HCT116 (cell line): Measurements from ENCODE around the gene PPP1R10. TPM values are rescaled to one million over a fixed set of nuclear protein-coding genes. Genes with fewer than 3 reads are reported as not detected.
A peak's percentile ranks its signal among the peaks of the same experiment; 100 is the strongest.

ENCODE experiments used
- ATAC-seq: fragments of 200-7000 bp; cut with Tn5 transposase; 2 replicates; pipeline ENCODE4 v1.9.1; 2020; ENCODE audit warnings: mild to moderate bottlenecking, moderate library complexity
- BruUV-seq: library from RNA; stranded (reverse); fragments of 400-500 nt; replicated peaks from 2 replicates; lab custom pipeline; 2021; lab: Mats Ljungman, UMichigan
- CTCF ChIA-PET: fragments of 300-600 bp; sonication (Branson Sonifier 250); formaldehyde crosslinking; loops from one replicate; lab custom pipeline; 2021; ENCODE audit warnings: antibody characterized with exemption; lab: Charles Lee
- POLR2A ChIA-PET: fragments of 300-600, 350-600 bp; sonication (Branson Sonifier 250); formaldehyde crosslinking; loops from one replicate; lab custom pipeline; 2021; ENCODE audit warnings: antibody characterized with exemption; lab: Charles Lee
- RAD21 ChIA-PET, 2 experiments: fragments of 300-600 bp; sonication (Branson Sonifier 250); formaldehyde crosslinking; loops; one replicate each; lab custom pipeline; 2023; ENCODE audit warnings: low total read pairs in 2 of 2; ENCODE audit not compliant: uncharacterized antibody in 2 of 2, unreplicated experiment in 2 of 2, low non-redundant PET in 1 of 2; lab: Charles Lee
- DNase-seq: peaks from one replicate; pipeline ENCODE4 v3.0.0-alpha.2; 2010; ENCODE audit warnings: low read depth, low spot score
- H2AFZ ChIP-seq: fragments of 200-600 bp; shearing (Covaris generic), sonication (generic); 2 replicates; pipeline ENCODE4 v1.6.1; 2017; ENCODE audit warnings: low read depth, mixed run types, mixed read lengths, antibody characterized with exemption, low read length; ENCODE audit not compliant: poor library complexity, severe bottlenecking
- H3K27ac ChIP-seq: 2 replicates; pipeline ENCODE4 v1.5.1; 2012; ENCODE audit warnings: low read depth, low read length
- H3K27me3 ChIP-seq: fragments of 200-600 bp; sonication (generic); 2 replicates; pipeline ENCODE4 v1.6.1; 2016; ENCODE audit warnings: mixed run types, low read length, mixed read lengths; ENCODE audit not compliant: insufficient read depth
- H3K36me3 ChIP-seq, 2 experiments: fragments of 200-500 bp in 1 of 2; fragments of 200-600 bp in 1 of 2; sonication (Bioruptor generic) in 1 of 2; sonication (generic) in 1 of 2; 2 replicates each; pipeline versions ENCODE4 v1.5.1 to v1.6.1; 2014 to 2016; ENCODE audit warnings: low read length in 2 of 2, inconsistent platforms in 1 of 2, mixed read lengths in 1 of 2, mixed run types in 1 of 2; ENCODE audit not compliant: insufficient read depth in 2 of 2, control insufficient read depth in 1 of 2
- H3K4me1 ChIP-seq, 2 experiments: fragments of 200-600 bp in 1 of 2; sonication (generic) in 1 of 2; 2 replicates each; pipeline versions ENCODE4 v1.5.1 to v1.6.1; 2012 to 2017; ENCODE audit warnings: low read length in 2 of 2, inconsistent platforms in 1 of 2, mild to moderate bottlenecking in 1 of 2, mixed read lengths in 1 of 2, mixed run types in 1 of 2, moderate library complexity in 1 of 2; ENCODE audit not compliant: insufficient read depth in 2 of 2, control insufficient read depth in 1 of 2
- H3K4me2 ChIP-seq: fragments of 200-600 bp; sonication (generic); 2 replicates; pipeline ENCODE4 v1.6.1; 2017; ENCODE audit warnings: mixed run types, low read length, mixed read lengths
- H3K4me3 ChIP-seq, 2 experiments: fragments of 200-600 bp in 1 of 2; sonication (generic) in 1 of 2; replicated peaks in 1 of 2; 2 replicates each; pipeline ENCODE4 v1.5.1; 2011 to 2016; ENCODE audit warnings: low read length in 2 of 2, control low read depth in 1 of 2, low read depth in 1 of 2, mild to moderate bottlenecking in 1 of 2, mixed read lengths in 1 of 2, mixed run types in 1 of 2
- H3K79me2 ChIP-seq: fragments of 200-600 bp; sonication (generic); 2 replicates; pipeline ENCODE4 v1.6.1; 2017; ENCODE audit warnings: mild to moderate bottlenecking, mixed run types, low read length, moderate library complexity, mixed read lengths; ENCODE audit not compliant: insufficient read depth
- H3K9ac ChIP-seq: fragments of 200-600 bp; sonication (generic); 2 replicates; pipeline ENCODE4 v1.6.1; 2016; ENCODE audit warnings: low read length, mixed read lengths
- H3K9me2 ChIP-seq: fragments of 200-600 bp; sonication (generic), shearing (Covaris generic); 2 replicates; pipeline ENCODE4 v1.6.1; 2017; ENCODE audit warnings: mixed run types, mild to moderate bottlenecking, moderate library complexity; ENCODE audit not compliant: insufficient read depth
- H3K9me3 ChIP-seq, 2 experiments: fragments of 200-500 bp in 1 of 2; fragments of 200-600 bp in 1 of 2; sonication (Bioruptor generic) in 1 of 2; sonication (generic) in 1 of 2; 2 replicates each; pipeline ENCODE4 v1.6.1; 2014 to 2017; ENCODE audit warnings: low read length in 2 of 2, mixed read lengths in 2 of 2, inconsistent platforms in 1 of 2, low read depth in 1 of 2, mild to moderate bottlenecking in 1 of 2, mixed run types in 1 of 2, moderate library complexity in 1 of 2; ENCODE audit not compliant: control insufficient read depth in 1 of 2, insufficient read depth in 1 of 2
- H4K20me1 ChIP-seq: fragments of 200-600 bp; sonication (generic), shearing (Covaris generic); 2 replicates; pipeline ENCODE4 v1.6.1; 2017; ENCODE audit warnings: mixed run types, mild to moderate bottlenecking, moderate library complexity; ENCODE audit not compliant: insufficient read depth
- CBX3 ChIP-seq: IDR thresholded peaks from 2 replicates; pipeline ENCODE4 v1.6.1; 2012; ENCODE audit warnings: low read depth
- CEBPB ChIP-seq: IDR thresholded peaks from 2 replicates; pipeline ENCODE4 v1.6.1; 2012; ENCODE audit warnings: low read depth
- EGR1 ChIP-seq: IDR thresholded peaks from 2 replicates; pipeline ENCODE4 v1.6.1; 2012; ENCODE audit warnings: low read depth
- ELF1 ChIP-seq: IDR thresholded peaks from 2 replicates; pipeline ENCODE4 v1.6.1; 2012; ENCODE audit warnings: low read depth, borderline replicate concordance
- EZH2 ChIP-seq: fragments of 200-600 bp; sonication (generic); IDR thresholded peaks from 2 replicates; pipeline ENCODE4 v1.6.1; 2017; ENCODE audit warnings: antibody characterized with exemption, mixed run types
- EZH2phosphoT487 ChIP-seq: fragments of 200-600 bp; IDR thresholded peaks from 2 replicates; pipeline ENCODE4 v1.6.1; 2018; ENCODE audit warnings: antibody characterized with exemption, borderline replicate concordance
- FOSL1 ChIP-seq: IDR thresholded peaks from 2 replicates; pipeline ENCODE4 v1.6.1; 2012; ENCODE audit warnings: low read depth
- JUND ChIP-seq: IDR thresholded peaks from 2 replicates; pipeline ENCODE4 v1.6.1; 2012
- POLR2A ChIP-seq: IDR thresholded peaks from 2 replicates; pipeline ENCODE4 v1.7.0; 2011; ENCODE audit warnings: borderline replicate concordance; ENCODE audit not compliant: insufficient read depth, insufficient read length; ENCODE audit errors: extremely low read depth
- POLR2AphosphoS5 ChIP-seq: IDR thresholded peaks from 2 replicates; pipeline ENCODE4 v1.6.1; 2011; ENCODE audit warnings: mild to moderate bottlenecking, low read depth, low read length, moderate library complexity
- RAD21 ChIP-seq: IDR thresholded peaks from 2 replicates; pipeline ENCODE4 v1.6.1; 2012; ENCODE audit warnings: low read depth, mild to moderate bottlenecking
- SIN3A ChIP-seq: IDR thresholded peaks from 2 replicates; pipeline ENCODE4 v1.6.1; 2012; ENCODE audit warnings: low read depth
- SP1 ChIP-seq: IDR thresholded peaks from 2 replicates; pipeline ENCODE4 v1.6.1; 2012; ENCODE audit warnings: low read depth
- TCF7L2 ChIP-seq: IDR thresholded peaks from 2 replicates; pipeline ENCODE4 v1.7.0; 2011; ENCODE audit warnings: borderline replicate concordance, inconsistent platforms; ENCODE audit not compliant: insufficient read depth, insufficient read length; ENCODE audit errors: extremely low read depth
- ZFX ChIP-seq: fragments of 450-650 bp; IDR thresholded peaks from 2 replicates; pipeline ENCODE4 v1.6.1; 2017
- ZNF274 ChIP-seq: fragments of 200-500 bp; sonication (Bioruptor generic); IDR thresholded peaks from 2 replicates; pipeline ENCODE4 v1.6.1; 2014; ENCODE audit warnings: mild to moderate bottlenecking, low read depth, low read length, inconsistent platforms
- intact Hi-C: fragments of 100-400 bp; cut with micrococcal nuclease; formaldehyde crosslinking; loops from 2 replicates; pipeline ENCODE4 v1.10.0; 2022
- total RNA-seq: library from RNA; stranded (reverse); gene quantifications from one replicate; pipeline ENCODE4 v1.2.1, GENCODE V29; 2021; ENCODE audit not compliant: unreplicated experiment
- TF ChIP-seq, protein P1 (sequence below), 3 experiments: fragments of 200-600 bp in 1 of 3; sonication (generic) in 1 of 3; IDR thresholded peaks in 2 of 3; conservative IDR thresholded peaks in 1 of 3; 2 replicates each; pipeline ENCODE4 v1.5.1; 2012 to 2017; ENCODE audit warnings: low read depth in 2 of 3, low read length in 2 of 3, antibody characterized with exemption in 1 of 3, borderline replicate concordance in 1 of 3, control low read depth in 1 of 3, mild to moderate bottlenecking in 1 of 3, mixed read lengths in 1 of 3, mixed run types in 1 of 3, moderate library complexity in 1 of 3; ENCODE audit not compliant: insufficient read depth in 1 of 3
- TF ChIP-seq, protein P2 (sequence below): IDR thresholded peaks from 2 replicates; pipeline ENCODE4 v1.6.1; 2012
- TF ChIP-seq, protein P3 (sequence below): IDR thresholded peaks from 2 replicates; pipeline ENCODE4 v1.6.1; 2012; ENCODE audit warnings: low read depth
- TF ChIP-seq, protein P4 (sequence below): IDR thresholded peaks from 2 replicates; pipeline ENCODE4 v1.6.1; 2011; ENCODE audit warnings: mild to moderate bottlenecking, low read length, moderate library complexity; ENCODE audit not compliant: insufficient replicate concordance; ENCODE audit errors: extremely low read depth

The PPP1R10 gene
- total RNA-seq, 1 experiment from 2014 or later, result 104 TPM

DNA sequence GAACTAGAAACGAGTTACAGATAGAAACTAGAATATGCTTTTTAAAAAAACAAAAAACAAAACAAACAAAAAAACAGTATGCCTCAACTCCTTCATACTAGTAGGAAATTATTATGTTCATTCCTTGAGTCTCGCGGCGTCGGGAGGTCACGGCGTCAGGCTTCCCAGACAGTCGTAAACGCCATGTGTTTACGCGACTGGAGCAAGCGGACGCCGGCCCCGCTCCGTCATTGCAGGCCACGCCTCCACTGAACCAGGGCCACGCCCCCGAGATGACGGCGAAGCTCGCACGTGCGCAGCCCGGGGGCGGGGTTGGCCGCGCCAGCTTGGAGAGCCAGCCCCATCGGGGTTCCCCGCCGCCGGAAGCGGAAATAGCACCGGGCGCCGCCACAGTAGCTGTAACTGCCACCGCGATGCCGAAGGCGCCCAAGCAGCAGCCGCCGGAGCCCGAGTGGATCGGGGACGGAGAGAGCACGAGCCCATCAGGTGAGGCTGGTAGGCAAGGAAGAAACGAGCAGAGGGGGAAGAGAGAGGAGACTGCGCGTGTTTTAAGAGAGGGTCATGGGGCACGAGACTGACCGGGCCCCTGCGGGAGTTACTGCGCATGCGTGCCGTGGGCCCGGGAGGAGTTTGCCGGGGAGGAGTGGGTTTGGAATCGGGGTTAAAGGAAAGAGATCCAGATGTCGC lies 45.8 kb downstream of the PPP1R10 start, which contains the start of gene ABCF1:
TSS of gene ABCF1 (plus strand) at position 368 of the 687 bp plus-strand sequence. CDS start at position 414, 46 bp downstream.
- Histone ChIP-seq H3K4me2 (peak within 1 kb of the TSS; percentile 88), H3K9me2 (no peaks in the 10 kb centered on the region), H4K20me1 (peaks cover 12% of the 10 kb centered on the region; the same call in 1 of the 2 replicates), H3K27ac (peak within 1 kb of the TSS; percentile 72), H2AFZ (peak within 1 kb of the TSS; percentile 24), H3K36me3 (peaks cover 2 to 12% of the 10 kb centered on the region in 2 experiments; a peak in 3 of 4 replicates), H3K4me1 (peaks cover 9 to 29% of the 10 kb centered on the region in 2 experiments), H3K9me3 (no peaks in the 10 kb centered on the region), H3K4me3 (peak within 1 kb of the TSS; percentile 66 to 97), H3K79me2 (peaks cover 49% of the 10 kb centered on the region), H3K27me3 (no peaks in the 10 kb centered on the region), H3K9ac (peak within 1 kb of the TSS; percentile 85)
- RAD21 ChIA-PET, result no interaction called here
- no TSS peak for BruUV-seq
- CTCF ChIA-PET, result interaction anchor here (0.6 to 1.3 kb wide), 3 partner anchors 26 to 30 kb away, joined by 3 to 6 read pairs (median 3); no protein-coding TSS in a partner anchor
- ATAC-seq (peak; percentile 92), DNase-seq (peak; percentile 93)
- intact Hi-C loops, result loop anchor here (1.0 kb wide), 1 partner anchor 15 kb away; the partner anchor contains the start of gene GNL1
- POLR2A ChIA-PET, result interaction anchor here (1.0 to 1.1 kb wide), 5 partner anchors 15 to 45 kb away, joined by 3 to 12 read pairs (median 6); partner anchors contain the start of genes GNL1 and PRR3
- TF ChIP-seq, protein P1, sequence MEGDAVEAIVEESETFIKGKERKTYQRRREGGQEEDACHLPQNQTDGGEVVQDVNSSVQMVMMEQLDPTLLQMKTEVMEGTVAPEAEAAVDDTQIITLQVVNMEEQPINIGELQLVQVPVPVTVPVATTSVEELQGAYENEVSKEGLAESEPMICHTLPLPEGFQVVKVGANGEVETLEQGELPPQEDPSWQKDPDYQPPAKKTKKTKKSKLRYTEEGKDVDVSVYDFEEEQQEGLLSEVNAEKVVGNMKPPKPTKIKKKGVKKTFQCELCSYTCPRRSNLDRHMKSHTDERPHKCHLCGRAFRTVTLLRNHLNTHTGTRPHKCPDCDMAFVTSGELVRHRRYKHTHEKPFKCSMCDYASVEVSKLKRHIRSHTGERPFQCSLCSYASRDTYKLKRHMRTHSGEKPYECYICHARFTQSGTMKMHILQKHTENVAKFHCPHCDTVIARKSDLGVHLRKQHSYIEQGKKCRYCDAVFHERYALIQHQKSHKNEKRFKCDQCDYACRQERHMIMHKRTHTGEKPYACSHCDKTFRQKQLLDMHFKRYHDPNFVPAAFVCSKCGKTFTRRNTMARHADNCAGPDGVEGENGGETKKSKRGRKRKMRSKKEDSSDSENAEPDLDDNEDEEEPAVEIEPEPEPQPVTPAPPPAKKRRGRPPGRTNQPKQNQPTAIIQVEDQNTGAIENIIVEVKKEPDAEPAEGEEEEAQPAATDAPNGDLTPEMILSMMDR (IDR thresholded peaks at IDR 0.05 in 2 of 3, conservative IDR thresholded peaks at IDR 0.05 in 1 of 3; ENCODE audit: borderline replicate concordance in 1 of 3, insufficient read depth in 1 of 3, low read depth in 2 of 3, low read length in 2 of 3), result no peak
- peak; percentile 48 for TF ChIP-seq POLR2A
- no peak for TF ChIP-seq FOSL1
- no peak for TF ChIP-seq CEBPB
- TF ChIP-seq EZH2phosphoT487, result no peak
- TF ChIP-seq SP1, result peak; percentile 78
- TF ChIP-seq ZNF274, result no peak
- TF ChIP-seq CBX3, result peak; percentile 79
- TF ChIP-seq, protein P2, sequence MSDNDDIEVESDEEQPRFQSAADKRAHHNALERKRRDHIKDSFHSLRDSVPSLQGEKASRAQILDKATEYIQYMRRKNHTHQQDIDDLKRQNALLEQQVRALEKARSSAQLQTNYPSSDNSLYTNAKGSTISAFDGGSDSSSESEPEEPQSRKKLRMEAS, result peak; percentile 99
- TF ChIP-seq ELF1, result peak; percentile 44; the same call in 1 of the 2 replicates
- TF ChIP-seq, protein P3, sequence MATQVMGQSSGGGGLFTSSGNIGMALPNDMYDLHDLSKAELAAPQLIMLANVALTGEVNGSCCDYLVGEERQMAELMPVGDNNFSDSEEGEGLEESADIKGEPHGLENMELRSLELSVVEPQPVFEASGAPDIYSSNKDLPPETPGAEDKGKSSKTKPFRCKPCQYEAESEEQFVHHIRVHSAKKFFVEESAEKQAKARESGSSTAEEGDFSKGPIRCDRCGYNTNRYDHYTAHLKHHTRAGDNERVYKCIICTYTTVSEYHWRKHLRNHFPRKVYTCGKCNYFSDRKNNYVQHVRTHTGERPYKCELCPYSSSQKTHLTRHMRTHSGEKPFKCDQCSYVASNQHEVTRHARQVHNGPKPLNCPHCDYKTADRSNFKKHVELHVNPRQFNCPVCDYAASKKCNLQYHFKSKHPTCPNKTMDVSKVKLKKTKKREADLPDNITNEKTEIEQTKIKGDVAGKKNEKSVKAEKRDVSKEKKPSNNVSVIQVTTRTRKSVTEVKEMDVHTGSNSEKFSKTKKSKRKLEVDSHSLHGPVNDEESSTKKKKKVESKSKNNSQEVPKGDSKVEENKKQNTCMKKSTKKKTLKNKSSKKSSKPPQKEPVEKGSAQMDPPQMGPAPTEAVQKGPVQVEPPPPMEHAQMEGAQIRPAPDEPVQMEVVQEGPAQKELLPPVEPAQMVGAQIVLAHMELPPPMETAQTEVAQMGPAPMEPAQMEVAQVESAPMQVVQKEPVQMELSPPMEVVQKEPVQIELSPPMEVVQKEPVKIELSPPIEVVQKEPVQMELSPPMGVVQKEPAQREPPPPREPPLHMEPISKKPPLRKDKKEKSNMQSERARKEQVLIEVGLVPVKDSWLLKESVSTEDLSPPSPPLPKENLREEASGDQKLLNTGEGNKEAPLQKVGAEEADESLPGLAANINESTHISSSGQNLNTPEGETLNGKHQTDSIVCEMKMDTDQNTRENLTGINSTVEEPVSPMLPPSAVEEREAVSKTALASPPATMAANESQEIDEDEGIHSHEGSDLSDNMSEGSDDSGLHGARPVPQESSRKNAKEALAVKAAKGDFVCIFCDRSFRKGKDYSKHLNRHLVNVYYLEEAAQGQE, result no peak
- TF ChIP-seq SIN3A, result peak; percentile 97
- TF ChIP-seq, protein P4, sequence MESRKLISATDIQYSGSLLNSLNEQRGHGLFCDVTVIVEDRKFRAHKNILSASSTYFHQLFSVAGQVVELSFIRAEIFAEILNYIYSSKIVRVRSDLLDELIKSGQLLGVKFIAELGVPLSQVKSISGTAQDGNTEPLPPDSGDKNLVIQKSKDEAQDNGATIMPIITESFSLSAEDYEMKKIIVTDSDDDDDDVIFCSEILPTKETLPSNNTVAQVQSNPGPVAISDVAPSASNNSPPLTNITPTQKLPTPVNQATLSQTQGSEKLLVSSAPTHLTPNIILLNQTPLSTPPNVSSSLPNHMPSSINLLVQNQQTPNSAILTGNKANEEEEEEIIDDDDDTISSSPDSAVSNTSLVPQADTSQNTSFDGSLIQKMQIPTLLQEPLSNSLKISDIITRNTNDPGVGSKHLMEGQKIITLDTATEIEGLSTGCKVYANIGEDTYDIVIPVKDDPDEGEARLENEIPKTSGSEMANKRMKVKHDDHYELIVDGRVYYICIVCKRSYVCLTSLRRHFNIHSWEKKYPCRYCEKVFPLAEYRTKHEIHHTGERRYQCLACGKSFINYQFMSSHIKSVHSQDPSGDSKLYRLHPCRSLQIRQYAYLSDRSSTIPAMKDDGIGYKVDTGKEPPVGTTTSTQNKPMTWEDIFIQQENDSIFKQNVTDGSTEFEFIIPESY, result no peak
- TF ChIP-seq EZH2, result no peak
- TF ChIP-seq JUND, result no peak
- peak; percentile 88 for TF ChIP-seq EGR1
- TF ChIP-seq ZFX, result peak; percentile 73
- TF ChIP-seq RAD21, result no peak
- peak; percentile 15 for TF ChIP-seq TCF7L2
- TF ChIP-seq POLR2AphosphoS5, result peak; percentile 89
